Endodermal cell (in vitro differentiated cells): ENCODE results near the gene SNX30. TPM values are rescaled to one million over a fixed set of nuclear protein-coding genes. Genes with fewer than 3 reads are reported as not detected.

Experiments used
- DNase-seq: peaks from one replicate; pipeline ENCODE4 v3.0.0-alpha.2; 2017
- H3K27ac ChIP-seq: 2 replicates; pipeline ENCODE4 v1.5.1; 2013; ENCODE audit warnings: mild to moderate bottlenecking, low read depth, low read length, moderate library complexity
- H3K27me3 ChIP-seq: 2 replicates; pipeline ENCODE4 v1.6.1; 2013; ENCODE audit warnings: mild to moderate bottlenecking, low read length, moderate library complexity; ENCODE audit not compliant: insufficient read depth, control insufficient read depth, poor library complexity, severe bottlenecking
- H3K36me3 ChIP-seq: 2 replicates; pipeline ENCODE4 v1.7.0; 2013; ENCODE audit warnings: mild to moderate bottlenecking, low read length, moderate library complexity; ENCODE audit not compliant: control insufficient read depth, insufficient read depth
- H3K4me1 ChIP-seq: one replicate; pipeline ENCODE4 v1.7.0; 2013; ENCODE audit warnings: low read length; ENCODE audit not compliant: control insufficient read depth, insufficient read depth
- H3K4me3 ChIP-seq: 2 replicates; pipeline ENCODE4 v1.5.1; 2013; ENCODE audit warnings: mild to moderate bottlenecking, low read length, moderate library complexity
- H3K9ac ChIP-seq: 2 replicates; pipeline ENCODE4 v1.6.1; 2013; ENCODE audit warnings: mild to moderate bottlenecking, low read length, moderate library complexity; ENCODE audit not compliant: poor library complexity, severe bottlenecking; ENCODE audit errors: extremely low read depth
- H3K9me3 ChIP-seq: 2 replicates; pipeline ENCODE4 v1.6.1; 2013; ENCODE audit warnings: mild to moderate bottlenecking, low read length, moderate library complexity; ENCODE audit not compliant: control insufficient read depth
- H3K27ac Mint-ChIP-seq: 2 replicates; pipeline ENCODE4 v1.8.0; 2020; ENCODE audit warnings: mixed read lengths
- H3K27me3 Mint-ChIP-seq: 2 replicates; pipeline ENCODE4 v1.8.0; 2021; ENCODE audit warnings: mild to moderate bottlenecking, mixed read lengths; ENCODE audit not compliant: insufficient read depth
- H3K36me3 Mint-ChIP-seq: 2 replicates; pipeline ENCODE4 v1.8.0; 2020; ENCODE audit warnings: low read depth, mixed read lengths
- H3K4me1 Mint-ChIP-seq: 2 replicates; pipeline ENCODE4 v1.8.0; 2020; ENCODE audit warnings: mixed read lengths
- H3K4me3 Mint-ChIP-seq: 2 replicates; pipeline ENCODE4 v1.8.0; 2020; ENCODE audit warnings: mild to moderate bottlenecking, moderate library complexity, mixed read lengths
- H3K9me3 Mint-ChIP-seq: 2 replicates; pipeline ENCODE4 v1.8.0; 2020; ENCODE audit warnings: mild to moderate bottlenecking, mixed read lengths
- CTCF ChIP-seq: fragments of 200-600 bp; sonication (generic); conservative IDR thresholded peaks from 2 replicates; pipeline ENCODE4 v1.5.0; 2021; ENCODE audit warnings: antibody characterized with exemption, mild to moderate bottlenecking
- WGBS, 2 experiments: methylation state at CpG; one replicate each; pipeline versions ENCODE4 v1.1.5 to v1.1.7; 2013; ENCODE audit warnings: missing lambda C conversion rate in 2 of 2, mixed read lengths in 1 of 2; ENCODE audit not compliant: insufficient coverage in 1 of 2, insufficient read length in 1 of 2; 5-methylcytosine and 5-hydroxymethylcytosine counted together
- total RNA-seq, 2 donors: library from RNA; stranded (reverse); fragmentation: NEBNext Ultra II Directional in 1 of 2; extraction: Animal tissue kit (Norgen Biotek cat#: 25700) in 1 of 2; gene quantifications; 2 replicates in 1 of 2; 3 replicates in 1 of 2; pipeline ENCODE4 v1.2.1, GENCODE V29; 2021

The SNX30 gene
- total RNA-seq, 2 donors from 2014 or later, result 11.8 to 14.8 TPM

- H3K4me1 ChIP-seq, result no peaks in the 10 kb centered on the region
- H3K4me3 ChIP-seq, result no peak overlapping the region
- H3K4me1 Mint-ChIP-seq, result peaks cover 15% of the 10 kb centered on the region
- H3K9me3 ChIP-seq, result no peaks in the 10 kb centered on the region
- H3K4me3 Mint-ChIP-seq, result no peak overlapping the region
- no peaks in the 10 kb centered on the region for H3K27me3 ChIP-seq
- H3K9me3 Mint-ChIP-seq, result no peaks in the 10 kb centered on the region
- 88 to 93% methylated on average over 13 of the region's 13 CpGs for WGBS, 2 experiments
- H3K27me3 Mint-ChIP-seq, result no peaks in the 10 kb centered on the region
- H3K27ac ChIP-seq, result no peak overlapping the region
- no peak overlapping the region for H3K27ac Mint-ChIP-seq
- H3K36me3 ChIP-seq, result peaks cover 6% of the 10 kb centered on the region
- no peak for TF ChIP-seq CTCF
- peaks cover 23% of the 10 kb centered on the region for H3K36me3 Mint-ChIP-seq
- no peak for DNase-seq
- no peak overlapping the region for H3K9ac ChIP-seq
Measured at GRCh38 chr9:112853882-112854585, 103.5 kb downstream of the SNX30 start.

- Mint-ChIP-seq H3K4me3 (no peak overlapping the region), H3K36me3 (peaks cover 23% of the 10 kb centered on the region), H3K27me3 (no peaks in the 10 kb centered on the region), H3K4me1 (peaks cover 12% of the 10 kb centered on the region), H3K9me3 (no peaks in the 10 kb centered on the region), H3K27ac (peak overlapping the region; percentile 46)
- H3K27me3 ChIP-seq, result no peaks in the 10 kb centered on the region
- DNase-seq, result no peak
- H3K27ac ChIP-seq, result no peak overlapping the region
- H3K9me3 ChIP-seq, result no peaks in the 10 kb centered on the region
- H3K36me3 ChIP-seq, result peaks cover 6% of the 10 kb centered on the region
- WGBS, 2 experiments, result 91 to 97% methylated on average over 7 to 10 of the region's 10 CpGs
- H3K4me3 ChIP-seq, result no peak overlapping the region
- TF ChIP-seq CTCF, result no peak
- no peak overlapping the region for H3K9ac ChIP-seq
- no peaks in the 10 kb centered on the region for H3K4me1 ChIP-seq
Measured at GRCh38 chr9:112854657-112855056, 104.1 kb downstream of the SNX30 start.

GRCh38 chr9:112856200-112856599 lies 105.6 kb downstream of the SNX30 start:
- Histone ChIP-seq H3K4me3 (no peak overlapping the region), H3K9me3 (peaks cover 10% of the 10 kb centered on the region), H3K4me1 (no peaks in the 10 kb centered on the region), H3K27me3 (no peaks in the 10 kb centered on the region), H3K9ac (no peak overlapping the region), H3K36me3 (peaks cover 6% of the 10 kb centered on the region), H3K27ac (no peak overlapping the region)
- Mint-ChIP-seq H3K27me3 (no peaks in the 10 kb centered on the region), H3K9me3 (peaks cover 8% of the 10 kb centered on the region), H3K36me3 (peaks cover 25% of the 10 kb centered on the region), H3K4me1 (peaks cover 12% of the 10 kb centered on the region), H3K4me3 (no peak overlapping the region), H3K27ac (peak overlapping the region; percentile 27)
- TF ChIP-seq CTCF, result no peak
- no peak for DNase-seq
- WGBS, 2 experiments, result 88 to 96% methylated on average over 7 to 8 of the region's 8 CpGs
